HepG2 (cell line): ENCODE measurements around the gene SYTL2. TPM values are rescaled to one million over a fixed set of nuclear protein-coding genes. Genes with fewer than 3 reads are reported as not detected.

ENCODE experiments used
- ATAC-seq: fragments of 200-7000 bp; cut with Tn5 transposase; 3 replicates; pipeline ENCODE4 v1.9.1; 2020; ENCODE audit warnings: mild to moderate bottlenecking, moderate library complexity
- BruUV-seq: library from RNA; stranded (reverse); fragments of 400-500 nt; replicated peaks from 2 replicates; lab custom pipeline; 2021; lab: Mats Ljungman, UMichigan
- CTCF ChIA-PET: fragments of 300-600 bp; formaldehyde crosslinking; extraction: SDS; loops from one replicate; lab custom pipeline; 2021; ENCODE audit warnings: low total read pairs, inconsistent platforms, low intra/inter-chr PET ratio; lab: Yijun Ruan, JAX
- POLR2A ChIA-PET: fragments of 350-600 bp; sonication (Branson Sonifier 250); formaldehyde crosslinking; loops from one replicate; lab custom pipeline; 2020; ENCODE audit warnings: antibody characterized with exemption, inconsistent platforms; lab: Yijun Ruan, JAX
- DNase-seq: peaks from one replicate; pipeline ENCODE4 v3.0.0-alpha.2; 2015; ENCODE audit warnings: low spot score
- FAIRE-seq: peaks from 3 replicates; lab custom pipeline; 2011; peaks lifted over from hg19 to GRCh38; lab: Jason Lieb, UNC
- H2AFZ ChIP-seq: one replicate; pipeline ENCODE4 v1.6.1; 2011; ENCODE audit warnings: low read length, inconsistent platforms
- H3K27ac ChIP-seq: fragments of 300-600 bp; 3 replicates; pipeline ENCODE4 v1.8.0; 2011; ENCODE audit warnings: mixed run types, mild to moderate bottlenecking, mixed read lengths, low read length, inconsistent platforms; ENCODE audit not compliant: insufficient read depth; ENCODE audit errors: extremely low read length
- H3K27me3 ChIP-seq, 2 experiments: fragments of 200-600 bp in 1 of 2; 2 replicates in 1 of 2; 3 replicates in 1 of 2; pipeline versions ENCODE4 v1.6.0 to v1.8.0; 2011; ENCODE audit warnings: low read length in 2 of 2, mild to moderate bottlenecking in 2 of 2, moderate library complexity in 2 of 2, inconsistent platforms in 1 of 2; ENCODE audit not compliant: insufficient read depth in 2 of 2, control insufficient read depth in 1 of 2
- H3K36me3 ChIP-seq, 2 experiments: fragments of 200-600 bp in 1 of 2; replicated peaks in 1 of 2; 2 replicates in 1 of 2; 3 replicates in 1 of 2; pipeline versions ENCODE4 v1.5.1 to v1.8.0; 2011; ENCODE audit warnings: low read length in 2 of 2, inconsistent platforms in 1 of 2; ENCODE audit not compliant: insufficient read depth in 2 of 2, control insufficient read depth in 1 of 2
- H3K4me1 ChIP-seq: 2 replicates; pipeline ENCODE4 v1.5.1; 2012; ENCODE audit warnings: low read length, inconsistent platforms; ENCODE audit not compliant: insufficient read depth
- H3K4me2 ChIP-seq: 2 replicates; pipeline ENCODE4 v1.6.0; 2011; ENCODE audit warnings: low read depth, low read length, inconsistent platforms
- H3K4me3 ChIP-seq, 3 experiments: fragments of 200-600 bp in 1 of 3; sonication (generic), shearing (Covaris generic) in 1 of 3; replicated peaks in 1 of 3; 2 replicates each; pipeline ENCODE4 v1.5.1; 2011 to 2016; ENCODE audit warnings: low read length in 3 of 3, inconsistent platforms in 2 of 3, low read depth in 2 of 3, mild to moderate bottlenecking in 2 of 3, control low read depth in 1 of 3, mixed read lengths in 1 of 3; ENCODE audit not compliant: insufficient read depth in 1 of 3
- H3K79me2 ChIP-seq: one replicate; pipeline ENCODE4 v1.6.1; 2011; ENCODE audit warnings: low read length, inconsistent platforms; ENCODE audit not compliant: insufficient read depth
- H3K9ac ChIP-seq: 2 replicates; pipeline ENCODE4 v1.6.0; 2011; ENCODE audit warnings: mild to moderate bottlenecking, low read depth, low read length, inconsistent platforms; ENCODE audit not compliant: insufficient read depth
- H3K9me3 ChIP-seq: 2 replicates; pipeline ENCODE4 v1.5.1; 2012; ENCODE audit warnings: mild to moderate bottlenecking, low read length
- H4K20me1 ChIP-seq: 2 replicates; pipeline ENCODE4 v1.6.0; 2011; ENCODE audit warnings: inconsistent platforms, mild to moderate bottlenecking, low read length, moderate library complexity; ENCODE audit not compliant: insufficient read depth
- DRAP1 ChIP-seq: IDR thresholded peaks from 2 replicates; pipeline ENCODE4 v1.6.1; 2016; ENCODE audit warnings: missing genetic modification reagents, missing compliant biosample characterization
- FOXC1 ChIP-seq: sonication (generic); formaldehyde crosslinking; IDR thresholded peaks from 2 replicates; pipeline ENCODE4 v1.8.0; 2022; ENCODE audit warnings: mild to moderate bottlenecking, missing genetic modification reagents, borderline replicate concordance
- SCMH1 ChIP-seq: sonication (generic); formaldehyde crosslinking; IDR thresholded peaks from 2 replicates; pipeline ENCODE4 v1.9.0; 2021; ENCODE audit warnings: missing genetic modification reagents, mild to moderate bottlenecking, borderline replicate concordance
- TRIM24 ChIP-seq: sonication (generic); formaldehyde crosslinking; IDR thresholded peaks from 2 replicates; pipeline ENCODE4 v1.8.0; 2022; ENCODE audit warnings: mild to moderate bottlenecking, missing genetic modification reagents
- ZNF430 ChIP-seq: sonication (generic); formaldehyde crosslinking; IDR thresholded peaks from 2 replicates; pipeline ENCODE4 v1.9.0; 2021; ENCODE audit warnings: mild to moderate bottlenecking, missing genetic modification reagents
- WGBS: methylation state at CpG from one replicate; pipeline ENCODE4 v1.1.6; 2017; ENCODE audit warnings: low lambda C conversion rate; 5-methylcytosine and 5-hydroxymethylcytosine counted together
- in situ Hi-C: cut with HindIII; loops from 2 replicates; pipeline ENCODE4 v1.10.0; 2017; ENCODE audit warnings: low pct_unique_long_range_greater_than_20kb; ENCODE audit not compliant: extremely low pct_ligation_motif_present
- intact Hi-C: fragments of 100-400 bp; cut with micrococcal nuclease; formaldehyde crosslinking; loops from one replicate; pipeline ENCODE4 v1.10.0; 2022; ENCODE audit not compliant: unreplicated experiment
- polyA plus RNA-seq, 8 experiments: library from polyadenylated mRNA; depleted of rRNA in 3 of 8; stranded (reverse) in 7 of 8; unstranded in 1 of 8; fragments of >200 nt; fragmentation: Illumina TruSeq in 4 of 8; extraction: Trizol in 4 of 8; gene quantifications; 2 replicates each; pipeline versions ENCODE4 v1.2.1 to v1.2.3, GENCODE V29; 2011 to 2016; ENCODE audit warnings: low read depth in 4 of 8, missing spikeins in 1 of 8, mixed read lengths in 1 of 8; ENCODE audit not compliant: insufficient read depth in 1 of 8
- total RNA-seq, 5 experiments: library from RNA; depleted of rRNA; stranded (reverse); fragments of >200 nt; fragmentation: Illumina TruSeq; extraction: Trizol; gene quantifications; 2 replicates each; pipeline ENCODE4 v1.2.3, GENCODE V29; 2016; ENCODE audit warnings: low read depth in 1 of 5
- TF ChIP-seq, protein P1 (sequence below): sonication (generic); formaldehyde crosslinking; conservative IDR thresholded peaks from 2 replicates; pipeline ENCODE4 v1.8.0; 2022; ENCODE audit warnings: low read depth, missing genetic modification reagents
- TF ChIP-seq, protein P2 (sequence below): sonication (generic); formaldehyde crosslinking; IDR thresholded peaks from 2 replicates; pipeline ENCODE4 v1.8.1; 2023; ENCODE audit warnings: mild to moderate bottlenecking, moderate library complexity, missing genetic modification reagents

Gene SYTL2
- total and polyA plus RNA-seq, 2 of the 13 experiments (the other 11 are each of a cell fraction or from before 2014, with no cell fraction given) = 0.77 to 0.90 TPM

- no peaks in the 10 kb centered on the region for H3K4me1 ChIP-seq
- DNase-seq (no peak), ATAC-seq (no peak), FAIRE-seq (no peak)
- H3K9me3 ChIP-seq = no peaks in the 10 kb centered on the region
- H3K27me3 ChIP-seq = no peaks in the 10 kb centered on the region
- H4K20me1 ChIP-seq = no peaks in the 10 kb centered on the region
- 0% methylated on average over 1 of the region's 1 CpG for WGBS
- POLR2A ChIA-PET = no interaction called here
- in situ Hi-C loops (no loop called here), intact Hi-C loops (no loop called here)
- no TSS peak for BruUV-seq
- no peak overlapping the region for H3K9ac ChIP-seq
- TF ChIP-seq DRAP1 (CRISPR knock-in tag) = no peak
- TF ChIP-seq TRIM24 (CRISPR knock-in tag) = no peak
- TF ChIP-seq ZNF430 (CRISPR knock-in tag) = no peak
- TF ChIP-seq, protein P1, sequence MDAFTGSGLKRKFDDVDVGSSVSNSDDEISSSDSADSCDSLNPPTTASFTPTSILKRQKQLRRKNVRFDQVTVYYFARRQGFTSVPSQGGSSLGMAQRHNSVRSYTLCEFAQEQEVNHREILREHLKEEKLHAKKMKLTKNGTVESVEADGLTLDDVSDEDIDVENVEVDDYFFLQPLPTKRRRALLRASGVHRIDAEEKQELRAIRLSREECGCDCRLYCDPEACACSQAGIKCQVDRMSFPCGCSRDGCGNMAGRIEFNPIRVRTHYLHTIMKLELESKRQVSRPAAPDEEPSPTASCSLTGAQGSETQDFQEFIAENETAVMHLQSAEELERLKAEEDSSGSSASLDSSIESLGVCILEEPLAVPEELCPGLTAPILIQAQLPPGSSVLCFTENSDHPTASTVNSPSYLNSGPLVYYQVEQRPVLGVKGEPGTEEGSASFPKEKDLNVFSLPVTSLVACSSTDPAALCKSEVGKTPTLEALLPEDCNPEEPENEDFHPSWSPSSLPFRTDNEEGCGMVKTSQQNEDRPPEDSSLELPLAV = no peak
- TF ChIP-seq, protein P2, sequence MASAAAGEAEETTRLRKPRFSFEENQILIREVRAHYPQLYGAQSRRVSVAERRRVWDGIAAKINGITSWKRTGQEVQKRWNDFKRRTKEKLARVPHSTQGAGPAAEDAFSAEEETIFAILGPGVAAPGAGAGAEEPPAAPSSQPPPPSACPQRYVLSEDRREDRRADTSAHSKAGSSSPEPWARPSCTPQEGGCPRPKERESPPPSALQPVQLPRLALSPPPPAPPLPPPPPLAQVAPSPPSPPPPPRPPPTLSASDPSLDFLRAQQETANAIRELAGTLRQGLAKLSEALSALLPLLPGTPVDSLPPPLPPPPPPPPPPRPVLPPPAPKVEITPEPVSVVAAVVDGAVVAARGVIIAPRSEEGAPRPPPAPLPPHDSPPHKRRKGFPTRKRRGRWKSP (CRISPR knock-in tag) = no peak
- TF ChIP-seq SCMH1 (CRISPR knock-in tag) = no peak
- TF ChIP-seq FOXC1 = no peak
- no peak overlapping the region for H3K4me2 ChIP-seq
- no peak overlapping the region for H3K4me3 ChIP-seq
- H3K79me2 ChIP-seq = no peaks in the 10 kb centered on the region
- no peaks in the 10 kb centered on the region for H3K36me3 ChIP-seq
- H3K27ac ChIP-seq = no peak overlapping the region
- CTCF ChIA-PET = no interaction called here
- H2AFZ ChIP-seq = no peak overlapping the region
Observed at GRCh38 chr11:85698195-85698594, 112.7 kb downstream of the SYTL2 start.
